Body of pancreas (tissue), 4 donors: ENCODE measurements around the gene ZNF256.

ENCODE experiments used
- CTCF ChIP-seq, 7 experiments: fragments of 450-650 bp in 4 of 7; fragments of 200-600 bp in 3 of 7; sonication (generic) in 3 of 7; IDR thresholded peaks; one replicate each; pipeline ENCODE4 v1.5.1; 2016 to 2019; ENCODE audit warnings: antibody characterized with exemption in 7 of 7
- POLR2A ChIP-seq, 3 donors: fragments of 450-650 bp; IDR thresholded peaks; one replicate each; pipeline ENCODE4 v1.6.1; 2016; ENCODE audit warnings: antibody characterized with exemption in 3 of 3, mild to moderate bottlenecking in 2 of 3

GRCh38 chr19:57903618-57904184, 43.8 kb downstream of the ZNF256 start:
- TF ChIP-seq CTCF (IDR thresholded peaks at IDR 0.05) (no peak), POLR2A (IDR thresholded peaks at IDR 0.05) (no peak)
